Hepatocyte (in vitro differentiated cells): ENCODE measurements around the gene CAPN12. TPM values are rescaled to one million over a fixed set of nuclear protein-coding genes. Genes with fewer than 3 reads are reported as not detected.

Experiments used
- DNase-seq: peaks from one replicate; pipeline ENCODE4 v3.0.0-alpha.2; 2016; ENCODE audit warnings: low spot score
- H2AFZ ChIP-seq: fragments of 200-600 bp; sonication (generic); 2 replicates; pipeline ENCODE4 v1.6.0; 2016; ENCODE audit warnings: antibody characterized with exemption, mild to moderate bottlenecking
- H3K27ac ChIP-seq: fragments of 200-600 bp; sonication (generic); 2 replicates; pipeline ENCODE4 v1.5.1; 2016; ENCODE audit warnings: mild to moderate bottlenecking
- H3K27me3 ChIP-seq: fragments of 200-600 bp; sonication (generic); 2 replicates; pipeline ENCODE4 v1.6.1; 2016
- H3K36me3 ChIP-seq: fragments of 200-600 bp; sonication (generic); replicated peaks from 2 replicates; pipeline ENCODE4 v1.5.1; 2016; ENCODE audit warnings: low read depth; ENCODE audit not compliant: insufficient read depth
- H3K4me1 ChIP-seq: fragments of 200-600 bp; sonication (generic); 2 replicates; pipeline ENCODE4 v1.5.1; 2016; ENCODE audit warnings: mild to moderate bottlenecking, moderate library complexity; ENCODE audit not compliant: insufficient read depth
- H3K4me2 ChIP-seq: fragments of 200-600 bp; sonication (generic); 2 replicates; pipeline ENCODE4 v1.6.0; 2016
- H3K4me3 ChIP-seq: fragments of 200-600 bp; sonication (generic); 2 replicates; pipeline ENCODE4 v1.5.1; 2016; ENCODE audit warnings: mild to moderate bottlenecking
- H3K79me2 ChIP-seq: fragments of 200-600 bp; sonication (generic); 2 replicates; pipeline ENCODE4 v1.6.0; 2017; ENCODE audit warnings: mild to moderate bottlenecking
- H3K9me2 ChIP-seq: fragments of 200-600 bp; sonication (generic); replicated peaks from 2 replicates; pipeline ENCODE4 v1.6.0; 2017; ENCODE audit warnings: mild to moderate bottlenecking; ENCODE audit not compliant: insufficient read depth
- H3K9me3 ChIP-seq: fragments of 200-600 bp; sonication (generic); 2 replicates; pipeline ENCODE4 v1.5.1; 2016; ENCODE audit warnings: low read depth, mild to moderate bottlenecking
- H4K20me1 ChIP-seq: fragments of 200-600 bp; sonication (generic); 2 replicates; pipeline ENCODE4 v1.6.0; 2016; ENCODE audit warnings: mild to moderate bottlenecking; ENCODE audit not compliant: insufficient read depth, poor library complexity, severe bottlenecking
- CTCF ChIP-seq: fragments of 200-600 bp; sonication (generic); IDR thresholded peaks from 2 replicates; pipeline ENCODE4 v1.5.1; 2016; ENCODE audit warnings: antibody characterized with exemption, mild to moderate bottlenecking; ENCODE audit not compliant: poor library complexity
- EZH2 ChIP-seq: fragments of 200-600 bp; sonication (generic); IDR thresholded peaks from 2 replicates; pipeline ENCODE4 v1.6.1; 2016; ENCODE audit warnings: antibody characterized with exemption, mild to moderate bottlenecking, borderline replicate concordance
- EZH2phosphoT487 ChIP-seq: fragments of 200-600 bp; sonication (generic); IDR thresholded peaks from one replicate; pipeline ENCODE4 v1.6.1; 2018; ENCODE audit warnings: antibody characterized with exemption, mild to moderate bottlenecking, low read depth, moderate library complexity; ENCODE audit not compliant: unreplicated experiment, severe bottlenecking
- WGBS: methylation state at CpG from one replicate; pipeline ENCODE4 v1.1.6; 2016; ENCODE audit warnings: low lambda C conversion rate; ENCODE audit errors: missing lambda C conversion rate; 5-methylcytosine and 5-hydroxymethylcytosine counted together
- polyA plus RNA-seq: library from polyadenylated mRNA; unstranded; fragments of >200 nt; fragmentation: Nextera tagmentation; extraction: Ambion mirVana; gene quantifications from 2 replicates; pipeline ENCODE4 v1.2.1, GENCODE V29; 2016
- total RNA-seq: library from RNA; depleted of rRNA; stranded (reverse); fragments of >200 nt; gene quantifications from 2 replicates; pipeline ENCODE4 v1.2.3, GENCODE V29; 2014

The CAPN12 gene, protein sequence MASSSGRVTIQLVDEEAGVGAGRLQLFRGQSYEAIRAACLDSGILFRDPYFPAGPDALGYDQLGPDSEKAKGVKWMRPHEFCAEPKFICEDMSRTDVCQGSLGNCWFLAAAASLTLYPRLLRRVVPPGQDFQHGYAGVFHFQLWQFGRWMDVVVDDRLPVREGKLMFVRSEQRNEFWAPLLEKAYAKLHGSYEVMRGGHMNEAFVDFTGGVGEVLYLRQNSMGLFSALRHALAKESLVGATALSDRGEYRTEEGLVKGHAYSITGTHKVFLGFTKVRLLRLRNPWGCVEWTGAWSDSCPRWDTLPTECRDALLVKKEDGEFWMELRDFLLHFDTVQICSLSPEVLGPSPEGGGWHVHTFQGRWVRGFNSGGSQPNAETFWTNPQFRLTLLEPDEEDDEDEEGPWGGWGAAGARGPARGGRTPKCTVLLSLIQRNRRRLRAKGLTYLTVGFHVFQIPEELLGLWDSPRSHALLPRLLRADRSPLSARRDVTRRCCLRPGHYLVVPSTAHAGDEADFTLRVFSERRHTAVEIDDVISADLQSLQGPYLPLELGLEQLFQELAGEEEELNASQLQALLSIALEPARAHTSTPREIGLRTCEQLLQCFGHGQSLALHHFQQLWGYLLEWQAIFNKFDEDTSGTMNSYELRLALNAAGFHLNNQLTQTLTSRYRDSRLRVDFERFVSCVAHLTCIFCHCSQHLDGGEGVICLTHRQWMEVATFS
- total RNA-seq, result 12.5 and 26.6 TPM in 2 replicates
- 24.3 and 38.9 TPM in 2 replicates for polyA plus RNA-seq

DNA sequence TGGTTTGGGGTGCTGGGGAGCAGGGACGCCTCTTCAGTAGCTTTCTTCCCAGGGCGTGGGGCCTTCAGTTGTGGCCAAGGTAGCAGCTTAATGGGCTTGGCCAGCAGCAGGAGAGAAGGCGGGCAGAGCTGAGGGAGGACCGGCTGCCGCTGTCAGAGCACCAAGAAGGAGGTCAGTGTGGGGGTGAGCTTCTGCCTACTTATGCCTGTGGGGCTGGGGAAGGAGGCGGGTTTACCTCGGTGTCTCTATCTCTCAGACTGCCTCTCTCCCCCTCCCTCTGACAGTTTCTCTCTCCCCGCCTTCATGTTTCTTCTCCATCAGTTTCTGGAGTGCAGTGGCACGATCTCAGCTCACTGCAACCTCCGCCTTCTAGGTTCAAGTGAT lies at the start of gene CAPN12:
CAPN12 (minus strand) TSS at position 177 of the 384 bp plus-strand sequence. CDS start 309 bp downstream, outside the sequence.
- Histone ChIP-seq H3K27me3 (no peaks in the 10 kb centered on the region), H4K20me1 (no peaks in the 10 kb centered on the region), H3K4me2 (no peak within 1 kb of the TSS), H3K9me2 (no peaks in the 10 kb centered on the region), H3K27ac (no peak within 1 kb of the TSS), H2AFZ (no peak within 1 kb of the TSS), H3K4me3 (no peak within 1 kb of the TSS), H3K4me1 (no peaks in the 10 kb centered on the region), H3K36me3 (no peaks in the 10 kb centered on the region), H3K9me3 (no peaks in the 10 kb centered on the region), H3K79me2 (no peaks in the 10 kb centered on the region)
- 90% methylated on average over 10 of the region's 10 CpGs for WGBS
- no peak for DNase-seq
- TF ChIP-seq EZH2phosphoT487 (no peak), CTCF (no peak), EZH2 (no peak)

DNA sequence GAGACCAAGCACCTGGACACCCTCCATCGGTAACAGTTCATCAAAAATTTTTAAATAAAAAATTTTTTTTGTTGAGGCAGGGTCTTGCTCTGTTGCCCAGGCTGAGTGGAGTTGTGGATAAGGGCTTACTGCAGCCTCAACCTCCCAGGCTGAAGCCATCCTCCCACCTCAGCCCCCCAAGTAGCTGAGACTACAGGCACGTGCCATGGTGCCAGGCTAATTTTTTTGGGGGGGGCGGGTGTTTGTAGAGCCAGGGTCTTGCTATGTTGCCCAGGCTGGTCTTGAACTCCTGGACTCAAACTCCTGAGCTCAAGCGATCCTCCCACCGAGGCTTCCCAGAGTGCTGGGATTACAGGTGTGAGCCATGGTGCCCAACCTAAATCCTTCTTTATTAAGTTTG lies 49.4 kb upstream of the CAPN12 start:
- H3K9me2 ChIP-seq, result no peaks in the 10 kb centered on the region
- no peak overlapping the region for H3K4me2 ChIP-seq
- DNase-seq, result no peak
- H3K27ac ChIP-seq, result no peak overlapping the region
- H3K9me3 ChIP-seq, result no peaks in the 10 kb centered on the region
- 96% methylated on average over 5 of the region's 5 CpGs for WGBS
- H3K4me3 ChIP-seq, result no peak overlapping the region
- no peak for TF ChIP-seq EZH2
- TF ChIP-seq CTCF, result no peak
- no peak for TF ChIP-seq EZH2phosphoT487
- no peak overlapping the region for H2AFZ ChIP-seq
- H4K20me1 ChIP-seq, result no peaks in the 10 kb centered on the region
- no peaks in the 10 kb centered on the region for H3K27me3 ChIP-seq
- H3K4me1 ChIP-seq, result no peaks in the 10 kb centered on the region
- H3K36me3 ChIP-seq, result no peaks in the 10 kb centered on the region
- no peaks in the 10 kb centered on the region for H3K79me2 ChIP-seq

DNA sequence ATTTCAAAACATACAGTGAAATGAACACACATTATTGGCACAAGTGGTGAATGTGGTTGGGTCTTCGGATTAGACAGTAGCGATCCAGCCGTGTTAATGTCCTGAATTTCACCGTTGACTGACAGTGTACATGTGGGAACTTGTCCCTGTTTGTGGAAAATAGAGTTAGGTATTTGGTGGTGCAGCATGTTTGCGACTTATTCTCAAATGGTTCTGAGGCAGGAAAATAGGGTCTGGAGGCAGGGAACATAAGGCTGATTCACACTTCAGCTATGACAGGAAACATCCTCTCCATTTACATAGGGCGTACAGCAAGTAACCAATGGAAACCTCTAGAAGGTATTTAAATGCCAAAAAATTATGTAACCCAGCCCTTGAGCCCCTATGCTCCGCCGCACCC lies 48.9 kb upstream of the CAPN12 start:
- Histone ChIP-seq H3K4me3 (no peak overlapping the region), H3K9me3 (no peaks in the 10 kb centered on the region), H3K4me1 (no peaks in the 10 kb centered on the region), H4K20me1 (no peaks in the 10 kb centered on the region), H3K27me3 (no peaks in the 10 kb centered on the region), H2AFZ (no peak overlapping the region), H3K9me2 (no peaks in the 10 kb centered on the region), H3K4me2 (no peak overlapping the region), H3K36me3 (no peaks in the 10 kb centered on the region), H3K79me2 (no peaks in the 10 kb centered on the region), H3K27ac (no peak overlapping the region)
- TF ChIP-seq EZH2, result no peak
- TF ChIP-seq EZH2phosphoT487, result no peak
- TF ChIP-seq CTCF, result no peak
- 88% methylated on average over 8 of the region's 8 CpGs for WGBS
- no peak for DNase-seq
